Ovary (tissue), 9 donors: ENCODE measurements around the gene NFYB. TPM values are rescaled to one million over a fixed set of nuclear protein-coding genes. Genes with fewer than 3 reads are reported as not detected.
"Not testable (repeated sequence)": the region's sequence is repeated elsewhere in the genome, so short reads cannot be mapped to it uniquely, and the experiment has no call there.

ENCODE experiments used
- DNase-seq, 5 donors: peaks; one replicate each; pipeline ENCODE4 v3.0.0-alpha.2; 2019 to 2020
- H3K27ac ChIP-seq, 2 donors: fragments of 200-600 bp; one replicate each; pipeline versions ENCODE4 v1.5.1 to v1.8.0; 2019 to 2022
- H3K27me3 ChIP-seq: fragments of 200-600 bp; one replicate; pipeline ENCODE4 v1.8.0; 2022
- H3K36me3 ChIP-seq: fragments of 200-600 bp; sonication (generic); one replicate; pipeline ENCODE4 v1.5.1; 2019
- H3K4me1 ChIP-seq: one replicate; pipeline ENCODE4 v1.8.1; 2013; ENCODE audit warnings: mild to moderate bottlenecking, moderate library complexity; ENCODE audit not compliant: insufficient read depth
- H3K4me3 ChIP-seq: fragments of 200-600 bp; sonication (generic); one replicate; pipeline ENCODE4 v1.5.1; 2017
- H3K9me3 ChIP-seq, 2 donors: fragments of 200-600 bp in 1 of 2; sonication (generic) in 1 of 2; one replicate each; pipeline versions ENCODE4 v1.5.1 to v1.8.1; 2013 to 2019; ENCODE audit warnings: mild to moderate bottlenecking in 1 of 2, moderate library complexity in 1 of 2
- CTCF ChIP-seq, 3 donors: fragments of 450-650 bp in 2 of 3; fragments of 200-600 bp in 1 of 3; IDR thresholded peaks; one replicate each; pipeline versions ENCODE4 v1.5.1 to v1.8.0; 2016 to 2022; ENCODE audit warnings: antibody characterized with exemption in 3 of 3, mild to moderate bottlenecking in 1 of 3
- EP300 ChIP-seq: sonication (generic); formaldehyde crosslinking; IDR thresholded peaks from one replicate; pipeline ENCODE4 v1.6.1; 2017; ENCODE audit warnings: antibody characterized with exemption
- POLR2A ChIP-seq: fragments of 450-650 bp; IDR thresholded peaks from one replicate; pipeline ENCODE4 v1.6.1; 2017; ENCODE audit warnings: antibody characterized with exemption, mild to moderate bottlenecking, moderate library complexity
- WGBS, 3 donors: extraction: QIAGEN DNeasy Blood & Tissue Kit in 1 of 3; methylation state at CpG; one replicate each; pipeline versions ENCODE4 v1.1.5 to v1.1.7; 2013 to 2017; 5-methylcytosine and 5-hydroxymethylcytosine counted together
- intact Hi-C, 4 donors: fragments of 100-400 bp; cut with DNase I; formaldehyde crosslinking; loops; one replicate each; pipeline versions ENCODE4 v1.11.0 to v1.15.1; 2022 to 2023
- polyA plus RNA-seq, 2 donors: library from polyadenylated mRNA; stranded (reverse); fragments of 200-250 nt in 1 of 2; fragments of 350-450 nt in 1 of 2; fragmentation: Illumina TruSeq in 1 of 2; extraction: RNeasy Lipid Tissue Mini Kit (QIAGEN cat#74804) in 1 of 2; gene quantifications; one replicate each; pipeline ENCODE4 v1.2.3, GENCODE V29; 2013 to 2014
- total RNA-seq, 7 donors: library from RNA; depleted of rRNA in 2 of 7; stranded (reverse); fragments of >200 nt in 2 of 7; fragmentation: NEBNext Ultra II Directional in 3 of 7; extraction: Animal tissue kit (Norgen Biotek cat#: 25700) in 3 of 7; gene quantifications; one replicate each; pipeline versions ENCODE4 v1.1.0 to v1.2.4, GENCODE V29; 2016 to 2023
- donor health status: DM: no; HTN: no; CAD: no; lungs with moderate emphysema.
- donor health status: DM: no; HTN: no; CAD: no.
- donor health status: Bipolar disorder and iron deficiency.
- donor health status: DM: yes; HTN: yes; CAD: no.
- donor health status: DM: no; HTN: no; CAD: no.
- donor health status: DM: yes; HTN: yes; CAD: no.

The NFYB gene
- total and polyA plus RNA-seq, 9 donors: 23.7 to 39.1 (median 29.5) TPM

- Histone ChIP-seq H3K36me3 (no peaks in the 10 kb centered on the region), H3K27ac (peak overlapping the region in 1 of 2 donors; percentile 43), H3K4me1 (peaks cover 8% of the 10 kb centered on the region), H3K27me3 (no peaks in the 10 kb centered on the region), H3K4me3 (no peak overlapping the region), H3K9me3 (no peaks in the 10 kb centered on the region)
- TF ChIP-seq CTCF (IDR thresholded peaks at IDR 0.05): peak in 1 of 3 donors; percentile 15
- TF ChIP-seq POLR2A: no peak
- TF ChIP-seq EP300: peak; percentile 92
- 15 to 25% (median 21%) methylated on average over 7 to 8 of the region's 8 CpGs for WGBS, 3 donors
- DNase-seq: peak; percentile 68 to 90 (median 78)
- intact Hi-C loops: no loop called here
Observed at GRCh38 chr12:104177663-104178501, 39.9 kb upstream of the NFYB start.

- Histone ChIP-seq H3K4me3 (no peak overlapping the region), H3K27me3 (no peaks in the 10 kb centered on the region), H3K9me3 (no peaks in the 10 kb centered on the region), H3K27ac (peak overlapping the region in 1 of 2 donors; percentile 14), H3K36me3 (no peaks in the 10 kb centered on the region), H3K4me1 (peaks cover 8% of the 10 kb centered on the region)
- TF ChIP-seq CTCF (IDR thresholded peaks at IDR 0.05) (no peak), EP300 (no peak), POLR2A (no peak)
- no peak for DNase-seq
- 3 to 6% (median 5%) methylated on average over 2 of the region's 2 CpGs for WGBS, 3 donors
- intact Hi-C loops: no loop called here
Observed at GRCh38 chr12:104177336-104177662, 39.3 kb upstream of the NFYB start.

- Histone ChIP-seq H3K36me3 (no peaks in the 10 kb centered on the region), H3K4me1 (peaks cover 8% of the 10 kb centered on the region), H3K27me3 (no peaks in the 10 kb centered on the region), H3K4me3 (no peak overlapping the region), H3K9me3 (no peaks in the 10 kb centered on the region), H3K27ac (no peak overlapping the region)
- TF ChIP-seq CTCF (IDR thresholded peaks at IDR 0.05): no peak
- TF ChIP-seq POLR2A: no peak
- TF ChIP-seq EP300: no peak
- 83 to 88% (median 86%) methylated on average over 10 of the region's 10 CpGs for whole genome bisulfite sequencing, 3 donors
- intact Hi-C loops: no loop called here
- no peak for DNase-seq
Observed at GRCh38 chr12:104175726-104176247, 37.8 kb upstream of the NFYB start.

GRCh38 chr12:104173804-104174203, 35.8 kb upstream of the NFYB start:
- H3K27ac ChIP-seq, DNase-seq, H3K36me3 ChIP-seq, H3K9me3 ChIP-seq, intact Hi-C loops, H3K4me3 ChIP-seq, H3K27me3 ChIP-seq, H3K4me1 ChIP-seq: not testable (repeated sequence)
- 91 to 93% (median 92%) methylated on average over 5 of the region's 5 CpGs for WGBS, 3 donors

- Histone ChIP-seq H3K36me3 (no peaks in the 10 kb centered on the region), H3K27me3 (no peaks in the 10 kb centered on the region), H3K27ac (no peak overlapping the region), H3K4me1 (peaks cover 1% of the 10 kb centered on the region), H3K9me3 (no peaks in the 10 kb centered on the region), H3K4me3 (no peak overlapping the region)
- intact Hi-C loops: no loop called here
- 91 to 97% (median 92%) methylated on average over 6 of the region's 6 CpGs for WGBS, 3 donors
- TF ChIP-seq POLR2A (no peak), CTCF (IDR thresholded peaks at IDR 0.05) (no peak), EP300 (no peak)
- no peak for DNase-seq
Observed at GRCh38 chr12:104172570-104172947, 34.5 kb upstream of the NFYB start.
